B cell (primary cell): ENCODE measurements around the gene CST5. TPM values are rescaled to one million over a fixed set of nuclear protein-coding genes. Genes with fewer than 3 reads are reported as not detected.

Experiments used
- ATAC-seq: fragments of 200-7000 bp; cut with Tn5 transposase; one replicate; pipeline ENCODE4 v1.10.0; 2021; ENCODE audit warnings: low read depth, mild to moderate bottlenecking, moderate number of reproducible peaks, moderate library complexity
- CTCF ChIA-PET: fragments of 350-600 bp; sonication (Branson Sonifier 250); formaldehyde crosslinking; loops from one replicate; lab custom pipeline; 2021; ENCODE audit warnings: antibody characterized with exemption, inconsistent platforms; lab: Charles Lee
- POLR2A ChIA-PET: fragments of 350-600 bp; sonication (Branson Sonifier 250); formaldehyde crosslinking; loops from one replicate; lab custom pipeline; 2021; ENCODE audit warnings: antibody characterized with exemption; lab: Charles Lee
- DNase-seq: peaks from one replicate; pipeline ENCODE4 v3.0.0; 2013
- H2AFZ ChIP-seq: 2 replicates; pipeline ENCODE4 v1.6.1; 2012; ENCODE audit warnings: mild to moderate bottlenecking, low read depth, low read length; ENCODE audit not compliant: insufficient read depth, poor library complexity, severe bottlenecking
- H3K27ac ChIP-seq, 2 donors: 1 replicate in 1 of 2; 2 replicates in 1 of 2; pipeline ENCODE4 v1.5.1; 2012 to 2013; ENCODE audit warnings: low read length in 2 of 2, mild to moderate bottlenecking in 2 of 2, moderate library complexity in 1 of 2
- H3K27me3 ChIP-seq, 4 experiments: fragments of 200-600 bp in 1 of 4; sonication (generic) in 1 of 4; replicated peaks in 1 of 4; 1 replicate in 2 of 4; 2 replicates in 2 of 4; pipeline versions ENCODE4 v1.6.1 to v1.7.0; 2013 to 2016; ENCODE audit warnings: low read length in 3 of 4, mild to moderate bottlenecking in 2 of 4, mixed read lengths in 1 of 4, moderate library complexity in 1 of 4; ENCODE audit not compliant: insufficient read depth in 4 of 4, control insufficient read depth in 3 of 4; ENCODE audit errors: control extremely low read depth in 1 of 4
- H3K36me3 ChIP-seq, 2 experiments: replicated peaks in 1 of 2; 1 replicate in 1 of 2; 2 replicates in 1 of 2; pipeline versions ENCODE4 v1.6.1 to v1.7.1; 2013; ENCODE audit warnings: low read length in 1 of 2; ENCODE audit not compliant: insufficient read depth in 2 of 2, control insufficient read depth in 1 of 2; ENCODE audit errors: control extremely low read depth in 1 of 2, extremely low read depth in 1 of 2
- H3K4me1 ChIP-seq, 2 donors: fragments of 200-600 bp in 1 of 2; sonication (generic) in 1 of 2; 1 replicate in 1 of 2; 2 replicates in 1 of 2; pipeline versions ENCODE4 v1.5.1 to v1.6.1; 2013 to 2017; ENCODE audit warnings: low read length in 2 of 2; ENCODE audit not compliant: control insufficient read depth in 2 of 2, insufficient read depth in 2 of 2
- H3K4me2 ChIP-seq: replicated peaks from 2 replicates; pipeline ENCODE3; 2012; ENCODE audit warnings: mild to moderate bottlenecking, low read depth, low read length; ENCODE audit not compliant: poor library complexity, severe bottlenecking
- H3K4me3 ChIP-seq, 5 experiments: fragments of 200-600 bp in 1 of 5; sonication (generic) in 1 of 5; 1 replicate in 3 of 5; 2 replicates in 2 of 5; pipeline versions ENCODE4 v1.5.1 to v1.7.0; 2011 to 2016; ENCODE audit warnings: low read length in 4 of 5, mild to moderate bottlenecking in 4 of 5, low read depth in 2 of 5, control low read depth in 1 of 5, moderate library complexity in 1 of 5; ENCODE audit not compliant: insufficient read depth in 1 of 5; ENCODE audit errors: control extremely low read depth in 1 of 5, extremely low read depth in 1 of 5
- H3K79me2 ChIP-seq: fragments of 200-600 bp; sonication (generic); one replicate; pipeline ENCODE4 v1.6.0; 2016; ENCODE audit warnings: low read length; ENCODE audit not compliant: control insufficient read depth, insufficient read depth
- H3K9ac ChIP-seq: fragments of 200-600 bp; sonication (generic); 2 replicates; pipeline ENCODE4 v1.6.1; 2017; ENCODE audit warnings: mild to moderate bottlenecking, low read length, moderate library complexity
- H3K9me3 ChIP-seq, 3 donors: one replicate each; pipeline versions ENCODE4 v1.6.1 to v1.7.1; 2013; ENCODE audit warnings: low read length in 2 of 3; ENCODE audit not compliant: control insufficient read depth in 2 of 3, insufficient read depth in 1 of 3; ENCODE audit errors: control extremely low read depth in 1 of 3
- H4K20me1 ChIP-seq: 2 replicates; pipeline ENCODE4 v1.6.0; 2012; ENCODE audit warnings: mild to moderate bottlenecking, low read length; ENCODE audit not compliant: insufficient read depth, control insufficient read depth, poor library complexity, severe bottlenecking
- H3K27ac Mint-ChIP-seq: one replicate; pipeline ENCODE4 v1.8.0; 2021; ENCODE audit warnings: mixed read lengths
- H3K27me3 Mint-ChIP-seq: one replicate; pipeline ENCODE4 v1.8.0; 2021; ENCODE audit warnings: mixed read lengths
- H3K4me1 Mint-ChIP-seq: one replicate; pipeline ENCODE4 v1.8.0; 2021; ENCODE audit warnings: mixed read lengths
- H3K4me3 Mint-ChIP-seq: one replicate; pipeline ENCODE4 v1.8.0; 2021; ENCODE audit warnings: mixed read lengths
- H3K9me3 Mint-ChIP-seq: one replicate; pipeline ENCODE4 v1.8.0; 2022; ENCODE audit warnings: mixed read lengths; ENCODE audit not compliant: insufficient read depth
- EZH2 ChIP-seq: IDR thresholded peaks from 2 replicates; pipeline ENCODE4 v1.6.1; 2012; ENCODE audit warnings: borderline replicate concordance, low read depth, mild to moderate bottlenecking, moderate library complexity, low read length; ENCODE audit not compliant: insufficient read depth, poor library complexity, severe bottlenecking
- WGBS: methylation state at CpG from one replicate; pipeline ENCODE4 v1.1.5; 2013; ENCODE audit warnings: missing lambda C conversion rate; ENCODE audit not compliant: insufficient coverage; 5-methylcytosine and 5-hydroxymethylcytosine counted together
- intact Hi-C: fragments of 100-400 bp; cut with micrococcal nuclease; formaldehyde crosslinking; loops from one replicate; pipeline ENCODE4 v1.10.0; 2022
- polyA plus RNA-seq: library from polyadenylated mRNA; depleted of rRNA; stranded (reverse); fragments of >200 nt; gene quantifications from 2 replicates; pipeline ENCODE4 v1.2.3, GENCODE V29; 2012
- total RNA-seq, 2 donors: library from RNA; stranded (reverse); fragments of 120-200 nt in 1 of 2; gene quantifications; 1 replicate in 1 of 2; 2 replicates in 1 of 2; pipeline versions ENCODE4 v1.2.3 to v1.2.4, GENCODE V29; 2013 to 2022
- TF ChIP-seq, protein P1 (sequence below): fragments of 200-600 bp; IDR thresholded peaks from one replicate; pipeline ENCODE4 v1.8.0; 2022; ENCODE audit warnings: antibody characterized with exemption, mild to moderate bottlenecking

CST5 gene
- total and polyA plus RNA-seq, 2 donors (not counting 1 experiment from before 2014, with no cell fraction given): not detected

DNA sequence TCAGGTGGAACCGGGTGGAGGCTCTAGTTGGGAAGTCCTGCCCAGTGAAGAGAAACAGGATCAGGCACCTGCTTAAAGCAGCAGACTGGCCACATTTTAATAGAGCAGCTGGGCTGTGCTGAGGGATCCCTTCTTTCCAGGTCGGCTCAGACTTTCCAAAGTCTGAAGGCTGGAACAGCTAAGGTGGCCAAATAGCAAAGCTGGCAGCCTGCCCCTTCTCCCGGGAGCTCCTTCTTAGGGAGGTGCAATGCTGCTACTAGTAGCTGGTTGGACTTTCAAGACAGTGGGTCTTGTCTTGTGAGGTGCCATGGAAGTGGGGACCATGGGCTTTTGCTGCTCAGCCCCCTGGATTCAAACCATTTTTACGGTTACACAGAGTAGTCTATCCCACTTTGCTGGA is 30.7 kb upstream of the CST5 start:
- Histone ChIP-seq H4K20me1 (no peaks in the 10 kb centered on the region), H3K4me3 (no peak overlapping the region), H3K27me3 (no peaks in the 10 kb centered on the region), H3K4me1 (no peaks in the 10 kb centered on the region), H3K9me3 (peaks cover 0 to 8% (median 1%) of the 10 kb centered on the region in 3 donors), H3K79me2 (no peaks in the 10 kb centered on the region), H3K4me2 (no peak overlapping the region), H3K9ac (no peak overlapping the region), H3K36me3 (no peaks in the 10 kb centered on the region), H3K27ac (no peak overlapping the region), H2AFZ (no peak overlapping the region)
- WGBS: 86% methylated on average over 4 of the region's 4 CpGs
- ATAC-seq (no peak), DNase-seq (no peak)
- POLR2A ChIA-PET: no interaction called here
- no peak overlapping the region for H3K27ac Mint-ChIP-seq
- no peak overlapping the region for H3K4me3 Mint-ChIP-seq
- intact Hi-C loops: no loop called here
- no peaks in the 10 kb centered on the region for H3K4me1 Mint-ChIP-seq
- peaks cover 12% of the 10 kb centered on the region for H3K9me3 Mint-ChIP-seq
- H3K27me3 Mint-ChIP-seq: peaks cover 11% of the 10 kb centered on the region
- TF ChIP-seq, protein P1, sequence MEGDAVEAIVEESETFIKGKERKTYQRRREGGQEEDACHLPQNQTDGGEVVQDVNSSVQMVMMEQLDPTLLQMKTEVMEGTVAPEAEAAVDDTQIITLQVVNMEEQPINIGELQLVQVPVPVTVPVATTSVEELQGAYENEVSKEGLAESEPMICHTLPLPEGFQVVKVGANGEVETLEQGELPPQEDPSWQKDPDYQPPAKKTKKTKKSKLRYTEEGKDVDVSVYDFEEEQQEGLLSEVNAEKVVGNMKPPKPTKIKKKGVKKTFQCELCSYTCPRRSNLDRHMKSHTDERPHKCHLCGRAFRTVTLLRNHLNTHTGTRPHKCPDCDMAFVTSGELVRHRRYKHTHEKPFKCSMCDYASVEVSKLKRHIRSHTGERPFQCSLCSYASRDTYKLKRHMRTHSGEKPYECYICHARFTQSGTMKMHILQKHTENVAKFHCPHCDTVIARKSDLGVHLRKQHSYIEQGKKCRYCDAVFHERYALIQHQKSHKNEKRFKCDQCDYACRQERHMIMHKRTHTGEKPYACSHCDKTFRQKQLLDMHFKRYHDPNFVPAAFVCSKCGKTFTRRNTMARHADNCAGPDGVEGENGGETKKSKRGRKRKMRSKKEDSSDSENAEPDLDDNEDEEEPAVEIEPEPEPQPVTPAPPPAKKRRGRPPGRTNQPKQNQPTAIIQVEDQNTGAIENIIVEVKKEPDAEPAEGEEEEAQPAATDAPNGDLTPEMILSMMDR: no peak
- TF ChIP-seq EZH2: no peak
- CTCF ChIA-PET: no interaction called here

DNA sequence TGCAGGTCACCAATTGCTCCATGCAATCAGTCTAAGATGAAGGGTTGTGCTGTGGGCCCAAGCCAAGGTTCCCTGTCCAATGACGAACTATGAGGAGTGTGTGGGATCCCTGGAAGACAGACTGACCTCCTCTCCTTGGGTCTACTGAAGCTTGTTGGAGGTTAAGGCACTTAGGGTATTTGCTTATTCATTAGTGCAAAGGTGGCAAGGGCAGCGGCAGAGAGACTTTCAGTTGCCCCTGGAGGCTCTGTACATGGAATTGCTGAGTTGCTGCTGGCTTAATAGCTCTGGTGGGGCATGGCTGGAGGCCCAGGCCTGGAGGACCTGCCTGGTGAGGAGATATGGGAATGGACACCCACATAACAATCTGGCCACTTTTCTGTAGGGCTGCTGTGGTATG is 29.8 kb upstream of the CST5 start:
- CTCF ChIA-PET: no interaction called here
- Histone ChIP-seq H3K4me1 (no peaks in the 10 kb centered on the region), H3K9me3 (peaks cover 0 to 8% (median 1%) of the 10 kb centered on the region in 3 donors), H3K27ac (no peak overlapping the region), H3K4me3 (no peak overlapping the region), H3K36me3 (no peaks in the 10 kb centered on the region), H3K79me2 (no peaks in the 10 kb centered on the region), H2AFZ (no peak overlapping the region), H3K9ac (no peak overlapping the region), H3K4me2 (no peak overlapping the region), H4K20me1 (no peaks in the 10 kb centered on the region), H3K27me3 (no peaks in the 10 kb centered on the region)
- WGBS: 85% methylated on average over 2 of the region's 2 CpGs
- Mint-ChIP-seq H3K4me3 (no peak overlapping the region), H3K4me1 (no peaks in the 10 kb centered on the region), H3K9me3 (peaks cover 12% of the 10 kb centered on the region), H3K27me3 (peaks cover 11% of the 10 kb centered on the region), H3K27ac (no peak overlapping the region)
- DNase-seq (no peak), ATAC-seq (no peak)
- intact Hi-C loops: no loop called here
- POLR2A ChIA-PET: no interaction called here
- TF ChIP-seq EZH2: no peak
- TF ChIP-seq, protein P1: no peak
